Measurements from ENCODE around the gene GBE1. TPM values are rescaled to one million over a fixed set of nuclear protein-coding genes. Genes with fewer than 3 reads are reported as not detected.

Gene GBE1
- total and polyA plus RNA-seq, 7 donors: 99.7 to 290 (median 194) TPM

- Histone ChIP-seq H3K4me1 (no peaks in the 10 kb centered on the region), H3K27ac (no peak overlapping the region), H3K9me3 (no peaks in the 10 kb centered on the region), H3K36me3 (ENCODE audit: insufficient read depth in 1 of 2, low read depth in 1 of 2) (peaks cover 19 to 74% of the 10 kb centered on the region in 2 donors), H3K27me3 (ENCODE audit: insufficient read depth in 3 of 3, low read length in 2 of 3) (no peaks in the 10 kb centered on the region), H3K4me3 (no peak overlapping the region)
- TF ChIP-seq CTCF (IDR thresholded peaks at IDR 0.05): no peak
- peak; percentile 14 to 24 (median 20) for ATAC-seq
- no peak for DNase-seq
- 86 to 87% (median 86%) methylated on average over 4 of the region's 4 CpGs for WGBS, 3 donors
- intact Hi-C loops (cut with DNase I): no loop called here
Measured at GRCh38 chr3:81530180-81530939, 231.1 kb downstream of the GBE1 start.

- WGBS, 3 donors: 47 to 66% (median 58%) methylated on average over 2 of the region's 2 CpGs
- no peak for TF ChIP-seq CTCF (IDR thresholded peaks at IDR 0.05)
- no peaks in the 10 kb centered on the region for H3K9me3 ChIP-seq
- peaks cover 0 to 44% of the 10 kb centered on the region in 2 donors for H3K36me3 ChIP-seq (ENCODE audit: insufficient read depth in 1 of 2, low read depth in 1 of 2)
- intact Hi-C loops (cut with DNase I): no loop called here
- no peak overlapping the region for H3K4me3 ChIP-seq
- no peak overlapping the region for H3K27ac ChIP-seq
- H3K4me1 ChIP-seq: no peaks in the 10 kb centered on the region
- DNase-seq (no peak), ATAC-seq (peak in 1 of 4 donors; percentile 7)
- no peaks in the 10 kb centered on the region for H3K27me3 ChIP-seq (ENCODE audit: insufficient read depth in 3 of 3, low read length in 2 of 3)
Measured at GRCh38 chr3:81521855-81522254, 239.6 kb downstream of the GBE1 start.

- intact Hi-C loops (cut with DNase I): no loop called here
- H3K4me1 ChIP-seq: no peaks in the 10 kb centered on the region
- no peak for TF ChIP-seq CTCF (IDR thresholded peaks at IDR 0.05)
- H3K27ac ChIP-seq: no peak overlapping the region
- no peak overlapping the region for H3K4me3 ChIP-seq
- no peaks in the 10 kb centered on the region for H3K9me3 ChIP-seq
- H3K27me3 ChIP-seq (ENCODE audit: insufficient read depth in 3 of 3, low read length in 2 of 3): no peaks in the 10 kb centered on the region
- no peak for ATAC-seq
- no peak for DNase-seq
- H3K36me3 ChIP-seq (ENCODE audit: insufficient read depth in 1 of 2, low read depth in 1 of 2): peaks cover 0 to 59% of the 10 kb centered on the region in 2 donors
Measured at GRCh38 chr3:81518945-81519344, 242.5 kb downstream of the GBE1 start.

- intact Hi-C loops (cut with DNase I): no loop called here
- H3K4me3 ChIP-seq: no peak overlapping the region
- no peaks in the 10 kb centered on the region for H3K9me3 ChIP-seq
- H3K4me1 ChIP-seq: no peaks in the 10 kb centered on the region
- no peak overlapping the region for H3K27ac ChIP-seq
- H3K36me3 ChIP-seq (ENCODE audit: insufficient read depth in 1 of 2, low read depth in 1 of 2): peaks cover 4 to 64% of the 10 kb centered on the region in 2 donors
- no peaks in the 10 kb centered on the region for H3K27me3 ChIP-seq (ENCODE audit: insufficient read depth in 3 of 3, low read length in 2 of 3)
- ATAC-seq (peak in 3 of 4 donors; percentile 49 to 57 (median 53)), DNase-seq (no peak)
- no peak for TF ChIP-seq CTCF (IDR thresholded peaks at IDR 0.05)
- 47 to 59% (median 49%) methylated on average over 1 of the region's 1 CpG for WGBS, 3 donors
Measured at GRCh38 chr3:81516042-81516441, 245.4 kb downstream of the GBE1 start.

- Histone ChIP-seq H3K27ac (no peak overlapping the region), H3K9me3 (no peaks in the 10 kb centered on the region), H3K36me3 (ENCODE audit: insufficient read depth in 1 of 2, low read depth in 1 of 2) (peaks cover 4 to 71% of the 10 kb centered on the region in 2 donors), H3K4me1 (no peaks in the 10 kb centered on the region), H3K27me3 (ENCODE audit: insufficient read depth in 3 of 3, low read length in 2 of 3) (no peaks in the 10 kb centered on the region), H3K4me3 (no peak overlapping the region)
- ATAC-seq (no peak), DNase-seq (no peak)
- intact Hi-C loops (cut with DNase I): no loop called here
- WGBS, 3 donors: 66 to 80% (median 72%) methylated on average over 2 of the region's 2 CpGs
- TF ChIP-seq CTCF (IDR thresholded peaks at IDR 0.05): no peak
Measured at GRCh38 chr3:81513591-81513990, 247.9 kb downstream of the GBE1 start.

Measured in psoas muscle (tissue), 8 donors.